ENCODE data around the gene TCF25. TPM values are rescaled to one million over a fixed set of nuclear protein-coding genes. Genes with fewer than 3 reads are reported as not detected.

Gene TCF25
- total and polyA plus RNA-seq, 2 experiments from 2014 or later, result 229 to 300 TPM

- H3K4me3 ChIP-seq, result no peak overlapping the region
- no peaks in the 10 kb centered on the region for H3K27me3 ChIP-seq
- H3K36me3 ChIP-seq, result peaks cover 13% of the 10 kb centered on the region
- no peak for TF ChIP-seq CTCF (IDR thresholded peaks at IDR 0.05; ENCODE audit: low read depth, low read length)
- DNase-seq (ENCODE audit: low read depth in 1 of 2, low spot score in 1 of 2), result no peak
- no peaks in the 10 kb centered on the region for H3K4me1 ChIP-seq (ENCODE audit: low read depth)
- H3K27ac ChIP-seq, result no peak overlapping the region
- H3K9me3 ChIP-seq (ENCODE audit: low read depth), result no peaks in the 10 kb centered on the region
Measured at GRCh38 chr16:89956505-89957215, 83.3 kb downstream of the TCF25 start.

- H3K4me3 ChIP-seq, result no peak overlapping the region
- peaks cover 13% of the 10 kb centered on the region for H3K36me3 ChIP-seq
- TF ChIP-seq CTCF (IDR thresholded peaks at IDR 0.05; ENCODE audit: low read depth, low read length), result no peak
Measured at GRCh38 chr16:89957216-89957785, 83.9 kb downstream of the TCF25 start.

GRCh38 chr16:89958068-89958467, 84.7 kb downstream of the TCF25 start:
- DNase-seq (ENCODE audit: low read depth in 1 of 2, low spot score in 1 of 2), result peak; percentile 18 to 42
- Histone ChIP-seq H3K9me3 (ENCODE audit: low read depth) (no peaks in the 10 kb centered on the region), H3K4me3 (no peak overlapping the region), H3K36me3 (peaks cover 13% of the 10 kb centered on the region), H3K27ac (no peak overlapping the region), H3K4me1 (ENCODE audit: low read depth) (no peaks in the 10 kb centered on the region), H3K27me3 (no peaks in the 10 kb centered on the region)
- TF ChIP-seq CTCF (IDR thresholded peaks at IDR 0.05; ENCODE audit: low read depth, low read length), result no peak

More at GRCh38 chr16:89957216-89957785, 83.9 kb downstream of the TCF25 start:
- Histone ChIP-seq H3K27ac (no peak overlapping the region), H3K4me1 (ENCODE audit: low read depth) (no peaks in the 10 kb centered on the region), H3K27me3 (no peaks in the 10 kb centered on the region), H3K9me3 (ENCODE audit: low read depth) (no peaks in the 10 kb centered on the region)
- DNase-seq (ENCODE audit: low read depth in 1 of 2, low spot score in 1 of 2), result no peak

GRCh38 chr16:89958596-89958995, 85.2 kb downstream of the TCF25 start:
- H3K36me3 ChIP-seq, result peaks cover 13% of the 10 kb centered on the region
- no peaks in the 10 kb centered on the region for H3K9me3 ChIP-seq (ENCODE audit: low read depth)
- H3K27ac ChIP-seq, result no peak overlapping the region
- H3K27me3 ChIP-seq, result no peaks in the 10 kb centered on the region
- H3K4me1 ChIP-seq (ENCODE audit: low read depth), result no peaks in the 10 kb centered on the region
- DNase-seq (ENCODE audit: low read depth in 1 of 2, low spot score in 1 of 2), result no peak
- no peak for TF ChIP-seq CTCF (IDR thresholded peaks at IDR 0.05; ENCODE audit: low read depth, low read length)
- no peak overlapping the region for H3K4me3 ChIP-seq

- Histone ChIP-seq H3K27me3 (no peaks in the 10 kb centered on the region), H3K36me3 (peaks cover 16% of the 10 kb centered on the region), H3K9me3 (ENCODE audit: low read depth) (no peaks in the 10 kb centered on the region), H3K27ac (no peak overlapping the region), H3K4me1 (ENCODE audit: low read depth) (no peaks in the 10 kb centered on the region), H3K4me3 (no peak overlapping the region)
- DNase-seq (ENCODE audit: low read depth in 1 of 2, low spot score in 1 of 2), result no peak
- no peak for TF ChIP-seq CTCF (IDR thresholded peaks at IDR 0.05; ENCODE audit: low read depth, low read length)
Measured at GRCh38 chr16:89960966-89961365, 87.6 kb downstream of the TCF25 start.

Other genes starting within 250 kb of the TCF25 start
- 82.2 and 86.2 TPM in 2 replicates for gene CHMP1A, start 215.9 kb upstream of the TCF25 start, total RNA-seq
- 87.5 and 89.6 TPM in 2 replicates for gene CHMP1A, start 215.9 kb upstream of the TCF25 start, polyA plus RNA-seq
- gene SPATA33, start 215.8 kb upstream of the TCF25 start, total RNA-seq, result 8.3 and 12.6 TPM in 2 replicates
- gene SPATA33, start 215.8 kb upstream of the TCF25 start, polyA plus RNA-seq, result 13.2 and 13.5 TPM in 2 replicates
- 58.8 and 76.3 TPM in 2 replicates for gene CDK10, start 186.9 kb upstream of the TCF25 start, total RNA-seq
- 142 and 159 TPM in 2 replicates for gene CDK10, start 186.9 kb upstream of the TCF25 start, polyA plus RNA-seq
- 15.5 and 25.2 TPM in 2 replicates for gene SPATA2L, start 171.9 kb upstream of the TCF25 start, total RNA-seq
- gene SPATA2L, start 171.9 kb upstream of the TCF25 start, polyA plus RNA-seq, result 12.3 and 17.1 TPM in 2 replicates
- 21.3 and 30.0 TPM in 2 replicates for gene VPS9D1, start 152.7 kb upstream of the TCF25 start, total RNA-seq
- gene VPS9D1, start 152.7 kb upstream of the TCF25 start, polyA plus RNA-seq, result 15.4 and 22.3 TPM in 2 replicates
- 30.4 and 43.2 TPM in 2 replicates for gene ZNF276, start 152.1 kb upstream of the TCF25 start, total RNA-seq
- 16.2 and 22.5 TPM in 2 replicates for gene ZNF276, start 152.1 kb upstream of the TCF25 start, polyA plus RNA-seq
- 20.7 and 26.2 TPM in 2 replicates for gene FANCA, start 56.9 kb upstream of the TCF25 start, total RNA-seq
- gene FANCA, start 56.9 kb upstream of the TCF25 start, polyA plus RNA-seq, result 17.6 and 20.1 TPM in 2 replicates
- gene SPIRE2, start 45.1 kb upstream of the TCF25 start, total RNA-seq, result 4.1 and 7.8 TPM in 2 replicates
- gene SPIRE2, start 45.1 kb upstream of the TCF25 start, polyA plus RNA-seq, result 3.8 and 5.1 TPM in 2 replicates
- gene MC1R, start 45.3 kb downstream of the TCF25 start, total RNA-seq, result 7.2 and 7.7 TPM in 2 replicates
- 3.9 and 9.6 TPM in 2 replicates for gene MC1R, start 45.3 kb downstream of the TCF25 start, polyA plus RNA-seq
- gene TUBB3, start 49.8 kb downstream of the TCF25 start, total RNA-seq, result 4.6 and 16.1 TPM in 2 replicates
- 5.5 and 7.5 TPM in 2 replicates for gene TUBB3, start 49.8 kb downstream of the TCF25 start, polyA plus RNA-seq
- gene DEF8, start 75.2 kb downstream of the TCF25 start, total RNA-seq, result 92.0 and 165 TPM in 2 replicates
- gene DEF8, start 75.2 kb downstream of the TCF25 start, polyA plus RNA-seq, result 56.3 and 67.8 TPM in 2 replicates
- gene DBNDD1, start 145.9 kb downstream of the TCF25 start, total RNA-seq, result 4.3 and 5.9 TPM in 2 replicates
- gene DBNDD1, start 145.9 kb downstream of the TCF25 start, polyA plus RNA-seq, result 5.1 and 7.0 TPM in 2 replicates
- gene PRDM7, start 203.7 kb downstream of the TCF25 start, total RNA-seq, result not detected in 2 replicates
- not detected in 2 replicates for gene PRDM7, start 203.7 kb downstream of the TCF25 start, polyA plus RNA-seq